ENCODE results near the gene GCKR. TPM values are rescaled to one million over a fixed set of nuclear protein-coding genes. Genes with fewer than 3 reads are reported as not detected.
A peak's percentile ranks its signal among the peaks of the same experiment; 100 is the strongest.

Gene GCKR
- total RNA-seq, 1 donor from 2014 or later: not detected

GRCh38 chr2:27464443-27464842, 32.2 kb upstream of the GCKR start:
- no peaks in the 10 kb centered on the region for H3K9me3 ChIP-seq
- H3K4me3 ChIP-seq: no peak overlapping the region
- peaks cover 10% of the 10 kb centered on the region for H3K36me3 ChIP-seq
- no peaks in the 10 kb centered on the region for H3K27me3 ChIP-seq
- no peaks in the 10 kb centered on the region for H3K4me1 ChIP-seq
- no peak for TF ChIP-seq CTCF (IDR thresholded peaks at IDR 0.05)
- intact Hi-C loops (cut with DNase I): no loop called here
- DNase-seq: no peak
- no peak overlapping the region for H3K27ac ChIP-seq
- no peak for ATAC-seq

- H3K4me1 ChIP-seq: no peaks in the 10 kb centered on the region
- intact Hi-C loops (cut with DNase I): no loop called here
- ATAC-seq (no peak), DNase-seq (no peak)
- H3K27ac ChIP-seq: no peak overlapping the region
- no peak overlapping the region for H3K4me3 ChIP-seq
- H3K27me3 ChIP-seq: no peaks in the 10 kb centered on the region
- H3K36me3 ChIP-seq: peaks cover 36% of the 10 kb centered on the region
- no peaks in the 10 kb centered on the region for H3K9me3 ChIP-seq
- no peak for TF ChIP-seq CTCF (IDR thresholded peaks at IDR 0.05)
These were observed 24.7 kb upstream of the GCKR start for GRCh38 chr2:27471961-27472360.

- no peak overlapping the region for H3K4me3 ChIP-seq
- no peak for TF ChIP-seq CTCF (IDR thresholded peaks at IDR 0.05)
- intact Hi-C loops (cut with DNase I): no loop called here
- peaks cover 3% of the 10 kb centered on the region for H3K4me1 ChIP-seq
- H3K27me3 ChIP-seq: no peaks in the 10 kb centered on the region
- no peak for ATAC-seq
- no peak for DNase-seq
- H3K27ac ChIP-seq: no peak overlapping the region
- no peaks in the 10 kb centered on the region for H3K9me3 ChIP-seq
- peaks cover 21% of the 10 kb centered on the region for H3K36me3 ChIP-seq
These were observed 11.1 kb upstream of the GCKR start for GRCh38 chr2:27485496-27485895.

- intact Hi-C loops (cut with DNase I): no loop called here
- Histone ChIP-seq H3K4me3 (peak overlapping the region; percentile 73), H3K27me3 (no peaks in the 10 kb centered on the region), H3K27ac (peak overlapping the region; percentile 80), H3K4me1 (peaks cover 3% of the 10 kb centered on the region), H3K9me3 (no peaks in the 10 kb centered on the region), H3K36me3 (peaks cover under 1% of the 10 kb centered on the region)
- DNase-seq: no peak
- no peak for TF ChIP-seq CTCF (IDR thresholded peaks at IDR 0.05)
- ATAC-seq: no peak
These were observed 7.5 kb upstream of the GCKR start for GRCh38 chr2:27489118-27489497.

GRCh38 chr2:27489498-27490397, 6.9 kb upstream of the GCKR start, which contains the start of gene IFT172:
TSS of gene IFT172 (minus strand) at chr2:27489743. CDS start at chr2:27489653, 90 bp downstream.
- H3K4me3 ChIP-seq: peak within 1 kb of the TSS; percentile 73
- no peaks in the 10 kb centered on the region for H3K27me3 ChIP-seq
- intact Hi-C loops (cut with DNase I): no loop called here
- TF ChIP-seq CTCF (IDR thresholded peaks at IDR 0.05): no peak
- H3K4me1 ChIP-seq: peaks cover 3% of the 10 kb centered on the region
- H3K36me3 ChIP-seq: no peaks in the 10 kb centered on the region
- peak; percentile 99 for DNase-seq
- peak within 1 kb of the TSS; percentile 80 for H3K27ac ChIP-seq
- no peaks in the 10 kb centered on the region for H3K9me3 ChIP-seq
- ATAC-seq: peak; percentile 99
